Measurements from ENCODE around the gene TNFRSF13B.
A peak's percentile ranks its signal among the peaks of the same experiment; 100 is the strongest.

TNFRSF13B gene

DNA sequence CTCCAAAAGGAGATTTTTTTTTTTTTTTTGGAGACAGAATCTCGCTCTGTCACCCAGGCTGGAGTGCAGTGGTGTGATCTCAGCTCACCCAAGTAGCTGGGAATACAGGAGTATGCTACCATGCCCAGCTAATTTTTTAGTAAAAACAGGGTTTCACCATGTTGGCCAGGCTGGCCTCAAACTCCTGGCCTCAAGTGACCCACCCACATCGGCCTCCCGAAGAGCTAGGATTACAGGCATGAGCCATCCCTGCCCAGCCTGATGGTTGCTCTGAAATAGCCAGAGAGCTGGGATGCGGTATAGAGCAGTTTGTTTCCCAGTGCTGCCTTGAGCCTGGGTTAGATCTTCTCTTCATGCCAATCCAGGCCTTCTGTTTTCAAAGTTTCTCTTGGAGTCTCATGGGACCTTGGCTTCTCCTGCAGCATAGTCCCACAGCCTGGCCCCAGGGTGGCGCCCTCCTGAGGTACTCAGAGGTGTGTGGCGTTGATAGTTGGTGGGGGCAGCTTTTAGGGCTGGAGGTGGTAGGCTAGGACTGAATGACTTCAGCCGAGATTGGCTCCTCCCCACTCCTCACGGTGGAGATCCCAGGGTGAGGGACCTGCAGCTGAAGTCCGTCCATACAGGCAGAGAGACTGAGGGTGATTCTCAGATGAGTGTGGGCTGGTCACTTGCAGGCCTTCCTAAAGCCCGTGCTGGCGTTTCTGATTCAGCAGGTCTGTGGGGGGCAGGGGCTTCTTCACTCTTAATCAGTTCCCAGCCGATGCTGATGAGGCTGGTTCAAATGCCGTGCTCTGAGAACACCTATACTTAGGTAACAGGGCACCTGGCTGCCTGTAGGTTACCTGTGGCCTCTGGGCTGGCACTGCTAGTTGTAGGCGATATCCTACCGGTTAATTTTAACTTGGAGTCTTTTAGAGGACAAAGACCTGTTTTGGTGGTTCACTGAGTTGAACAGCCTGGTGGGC lies 52.0 kb downstream of the TNFRSF13B start:
- in situ Hi-C loops (cut with HindIII; ENCODE audit: low sequenced_read_pairs), result no loop called here
- DNase-seq (ENCODE audit: low read depth), result no peak
- no peak overlapping the region for H3K4me3 ChIP-seq (ENCODE audit: low read depth, low read length)
- TF ChIP-seq, protein P1, sequence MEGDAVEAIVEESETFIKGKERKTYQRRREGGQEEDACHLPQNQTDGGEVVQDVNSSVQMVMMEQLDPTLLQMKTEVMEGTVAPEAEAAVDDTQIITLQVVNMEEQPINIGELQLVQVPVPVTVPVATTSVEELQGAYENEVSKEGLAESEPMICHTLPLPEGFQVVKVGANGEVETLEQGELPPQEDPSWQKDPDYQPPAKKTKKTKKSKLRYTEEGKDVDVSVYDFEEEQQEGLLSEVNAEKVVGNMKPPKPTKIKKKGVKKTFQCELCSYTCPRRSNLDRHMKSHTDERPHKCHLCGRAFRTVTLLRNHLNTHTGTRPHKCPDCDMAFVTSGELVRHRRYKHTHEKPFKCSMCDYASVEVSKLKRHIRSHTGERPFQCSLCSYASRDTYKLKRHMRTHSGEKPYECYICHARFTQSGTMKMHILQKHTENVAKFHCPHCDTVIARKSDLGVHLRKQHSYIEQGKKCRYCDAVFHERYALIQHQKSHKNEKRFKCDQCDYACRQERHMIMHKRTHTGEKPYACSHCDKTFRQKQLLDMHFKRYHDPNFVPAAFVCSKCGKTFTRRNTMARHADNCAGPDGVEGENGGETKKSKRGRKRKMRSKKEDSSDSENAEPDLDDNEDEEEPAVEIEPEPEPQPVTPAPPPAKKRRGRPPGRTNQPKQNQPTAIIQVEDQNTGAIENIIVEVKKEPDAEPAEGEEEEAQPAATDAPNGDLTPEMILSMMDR (IDR thresholded peaks at IDR 0.05; ENCODE audit: low read depth, low read length, missing control alignments), result no peak

DNA sequence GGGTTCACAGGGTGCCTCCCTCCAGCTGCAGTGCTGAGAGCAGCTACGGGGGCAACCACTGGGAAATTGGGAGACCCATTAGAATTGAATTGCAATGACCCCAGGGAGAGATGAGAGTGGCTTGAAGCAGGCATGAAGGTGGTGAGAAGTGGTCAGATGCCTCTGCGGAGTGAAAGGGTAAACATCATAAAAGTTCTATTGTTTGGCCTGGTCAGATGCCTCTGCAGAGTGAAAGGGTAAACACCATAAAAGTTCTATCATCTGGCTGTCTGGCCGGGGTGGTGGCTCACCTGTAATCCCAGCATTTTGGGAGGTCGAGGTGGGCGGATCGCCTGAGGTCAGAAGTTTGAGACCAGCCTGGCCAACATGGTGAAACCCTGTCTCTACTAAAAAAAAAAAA lies 53.5 kb downstream of the TNFRSF13B start:
- TF ChIP-seq, protein P1 (IDR thresholded peaks at IDR 0.05; ENCODE audit: low read depth, low read length, missing control alignments), result no peak
- in situ Hi-C loops (cut with HindIII; ENCODE audit: low sequenced_read_pairs), result no loop called here
- no peak overlapping the region for H3K4me3 ChIP-seq (ENCODE audit: low read depth, low read length)
- DNase-seq (ENCODE audit: low read depth), result no peak

DNA sequence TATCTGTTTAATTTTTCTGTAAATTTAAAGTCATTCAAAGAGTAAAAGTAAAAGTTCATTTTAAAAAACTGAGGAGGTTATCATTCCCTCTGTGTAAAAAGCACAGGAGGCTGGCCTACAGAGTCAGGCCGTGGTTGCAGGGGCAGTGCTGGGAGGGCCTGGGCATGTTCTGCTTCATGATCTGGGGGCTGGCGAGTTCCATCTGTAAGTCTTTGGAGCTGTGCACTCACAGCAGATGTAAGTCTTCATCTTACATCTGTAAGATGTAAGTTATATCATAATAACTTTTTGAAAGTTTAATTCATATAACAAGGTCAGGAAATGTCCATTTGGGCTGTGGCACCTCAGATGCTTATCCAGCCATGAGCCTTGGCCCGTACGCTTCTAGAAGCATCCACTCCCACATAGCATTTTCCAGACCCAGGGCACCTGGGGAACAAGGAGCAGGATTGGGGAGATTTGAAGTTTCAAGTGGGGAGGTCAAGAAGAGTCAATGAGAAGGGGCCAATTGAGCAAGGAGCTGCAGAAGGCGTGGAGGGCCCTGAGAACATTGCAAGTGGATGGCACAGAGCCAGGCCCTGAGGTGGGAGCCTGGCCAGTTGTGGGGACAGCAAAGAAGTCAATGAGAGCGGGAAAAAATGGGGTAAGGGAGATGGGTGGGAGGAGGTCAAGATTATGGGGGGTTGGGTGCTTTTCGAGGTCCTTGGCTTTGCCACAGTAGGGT lies 54.1 kb downstream of the TNFRSF13B start:
- in situ Hi-C loops (cut with HindIII; ENCODE audit: low sequenced_read_pairs), result no loop called here
- no peak overlapping the region for H3K4me3 ChIP-seq (ENCODE audit: low read depth, low read length)
- DNase-seq (ENCODE audit: low read depth), result no peak
- TF ChIP-seq, protein P1 (IDR thresholded peaks at IDR 0.05; ENCODE audit: low read depth, low read length, missing control alignments), result no peak

DNA sequence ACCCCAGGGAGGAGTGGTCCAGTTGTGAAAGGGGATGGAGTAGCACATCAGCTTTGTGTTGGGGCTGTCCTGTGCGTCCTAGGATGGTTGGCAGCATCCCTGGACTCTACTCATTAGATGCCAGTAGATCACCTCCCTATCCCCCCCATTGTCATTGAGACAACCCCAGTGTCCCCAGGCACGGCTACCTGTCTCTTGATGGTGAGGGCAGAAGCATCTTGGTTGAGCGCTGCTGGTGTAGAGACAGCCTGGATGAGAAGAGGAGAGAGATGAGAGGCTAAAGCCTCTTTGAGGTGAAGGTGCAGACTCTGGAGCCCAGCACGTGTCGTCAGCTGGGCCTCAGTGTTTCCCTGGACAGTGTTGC lies 55.4 kb downstream of the TNFRSF13B start:
- TF ChIP-seq, protein P1 (IDR thresholded peaks at IDR 0.05; ENCODE audit: low read depth, low read length, missing control alignments), result no peak
- H3K4me3 ChIP-seq (ENCODE audit: low read depth, low read length), result no peak overlapping the region
- DNase-seq (ENCODE audit: low read depth), result no peak
- in situ Hi-C loops (cut with HindIII; ENCODE audit: low sequenced_read_pairs), result no loop called here

DNA sequence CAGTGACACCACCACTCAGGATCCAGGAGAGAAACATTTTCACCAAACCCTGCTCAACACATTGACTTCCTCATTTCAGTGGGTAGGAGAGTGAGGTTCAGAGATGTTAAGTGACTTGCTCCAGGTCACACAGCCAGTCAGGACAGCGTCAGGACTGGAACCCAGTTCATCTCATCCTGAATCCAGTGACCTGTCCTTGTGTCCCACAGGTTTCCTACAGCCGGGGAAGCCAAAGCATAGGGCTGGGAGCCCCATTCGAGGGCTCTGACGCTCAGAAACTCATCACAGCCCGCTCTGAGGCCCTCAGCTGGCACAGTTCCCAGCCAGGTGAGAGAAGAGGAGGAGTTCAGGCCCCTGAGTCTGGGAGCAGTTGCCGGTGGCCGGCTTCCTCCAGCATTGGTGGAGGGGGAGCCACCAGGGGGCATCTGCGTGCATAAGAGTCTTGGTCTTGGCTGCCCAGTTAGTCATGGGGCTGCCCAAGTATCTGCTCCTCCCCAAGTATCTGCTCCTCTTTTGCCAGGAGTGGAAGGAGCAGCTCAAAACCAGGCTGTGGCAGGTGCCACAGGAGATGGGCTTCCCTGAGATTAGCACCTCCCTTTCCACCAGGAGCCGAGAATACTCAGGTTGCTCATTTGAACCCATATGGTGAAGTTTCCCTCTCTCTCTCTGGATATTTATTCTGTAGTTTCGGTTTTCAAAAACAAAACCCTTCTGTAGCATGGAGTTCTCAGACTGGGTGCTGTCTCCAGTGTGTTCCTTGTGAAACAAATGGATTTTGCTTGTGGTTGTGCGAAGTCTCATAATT lies 56.0 kb downstream of the TNFRSF13B start:
- H3K4me3 ChIP-seq (ENCODE audit: low read depth, low read length), result no peak overlapping the region
- no peak for DNase-seq (ENCODE audit: low read depth)
- in situ Hi-C loops (cut with HindIII; ENCODE audit: low sequenced_read_pairs), result no loop called here
- TF ChIP-seq, protein P1 (IDR thresholded peaks at IDR 0.05; ENCODE audit: low read depth, low read length, missing control alignments), result peak; percentile 47

DNA sequence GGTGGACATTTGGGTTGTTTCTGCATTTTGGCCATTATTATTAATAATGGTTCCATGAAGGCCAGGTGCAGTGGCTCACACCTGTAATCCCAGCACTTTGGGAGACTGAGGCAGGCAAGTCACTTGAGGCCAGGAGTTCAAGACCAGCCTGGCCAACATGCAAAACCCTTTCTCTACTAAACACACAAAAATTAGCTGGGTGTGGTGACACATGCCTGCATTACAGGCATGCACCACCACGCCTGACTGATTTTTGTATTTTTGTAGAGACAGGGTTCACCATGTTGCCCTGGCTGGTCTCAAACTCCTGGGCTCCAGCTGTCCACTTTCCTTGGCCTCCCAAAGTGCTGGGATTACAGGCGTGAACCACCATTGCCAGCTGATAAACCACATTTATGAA lies 58.5 kb downstream of the TNFRSF13B start:
- no peak for DNase-seq (ENCODE audit: low read depth)
- TF ChIP-seq, protein P1 (IDR thresholded peaks at IDR 0.05; ENCODE audit: low read depth, low read length, missing control alignments), result no peak
- H3K4me3 ChIP-seq (ENCODE audit: low read depth, low read length), result no peak overlapping the region
- in situ Hi-C loops (cut with HindIII; ENCODE audit: low sequenced_read_pairs), result no loop called here
